GM18502 (cell line): Measurements from ENCODE around the gene CCDC88C.

Experiments
- ATAC-seq: cut with Tn5 transposase; IDR thresholded peaks from one replicate; pipeline ENCODE4 v1.9.1; 2021; ENCODE audit warnings: mild to moderate bottlenecking; ENCODE audit not compliant: unreplicated experiment, poor library complexity

The CCDC88C gene

GRCh38 chr14:91299121-91300115 lies 118.2 kb downstream of the CCDC88C start:
- ATAC-seq: no peak

GRCh38 chr14:91298576-91298975 lies 119.0 kb downstream of the CCDC88C start:
- ATAC-seq: no peak

GRCh38 chr14:91297081-91297711 lies 120.4 kb downstream of the CCDC88C start:
- ATAC-seq: no peak

GRCh38 chr14:91295851-91296796 lies 121.5 kb downstream of the CCDC88C start:
- ATAC-seq: no peak

GRCh38 chr14:91295276-91295845 lies 122.3 kb downstream of the CCDC88C start:
- no peak for ATAC-seq

GRCh38 chr14:91294153-91294552 lies 123.5 kb downstream of the CCDC88C start:
- ATAC-seq: no peak

GRCh38 chr14:91293281-91293680 lies 124.3 kb downstream of the CCDC88C start:
- no peak for ATAC-seq

- ATAC-seq: no peak
Measured at GRCh38 chr14:91292491-91292890, 125.1 kb downstream of the CCDC88C start.

GRCh38 chr14:91291786-91292405 lies 125.7 kb downstream of the CCDC88C start:
- no peak for ATAC-seq

- no peak for ATAC-seq
Measured at GRCh38 chr14:91290986-91291385, 126.6 kb downstream of the CCDC88C start.

GRCh38 chr14:91289464-91289863 lies 128.2 kb downstream of the CCDC88C start:
- ATAC-seq: no peak

- no peak for ATAC-seq
Measured at GRCh38 chr14:91288876-91289275, 128.7 kb downstream of the CCDC88C start.

- ATAC-seq: no peak
Measured at GRCh38 chr14:91286530-91286937, 131.1 kb downstream of the CCDC88C start.

GRCh38 chr14:91284791-91285548 lies 132.7 kb downstream of the CCDC88C start:
- no peak for ATAC-seq

GRCh38 chr14:91284146-91284790 lies 133.4 kb downstream of the CCDC88C start:
- no peak for ATAC-seq

- no peak for ATAC-seq
Measured at GRCh38 chr14:91283666-91284065, 134.0 kb downstream of the CCDC88C start.

GRCh38 chr14:91282954-91283645 lies 134.5 kb downstream of the CCDC88C start:
- no peak for ATAC-seq

GRCh38 chr14:91281346-91281745 lies 136.3 kb downstream of the CCDC88C start:
- no peak for ATAC-seq
